ENCODE results near the gene AMDHD1.

Gene AMDHD1, protein sequence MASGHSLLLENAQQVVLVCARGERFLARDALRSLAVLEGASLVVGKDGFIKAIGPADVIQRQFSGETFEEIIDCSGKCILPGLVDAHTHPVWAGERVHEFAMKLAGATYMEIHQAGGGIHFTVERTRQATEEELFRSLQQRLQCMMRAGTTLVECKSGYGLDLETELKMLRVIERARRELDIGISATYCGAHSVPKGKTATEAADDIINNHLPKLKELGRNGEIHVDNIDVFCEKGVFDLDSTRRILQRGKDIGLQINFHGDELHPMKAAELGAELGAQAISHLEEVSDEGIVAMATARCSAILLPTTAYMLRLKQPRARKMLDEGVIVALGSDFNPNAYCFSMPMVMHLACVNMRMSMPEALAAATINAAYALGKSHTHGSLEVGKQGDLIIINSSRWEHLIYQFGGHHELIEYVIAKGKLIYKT

GRCh38 chr12:95943330-95943842 lies at the start of gene AMDHD1:
TSS of gene AMDHD1 (plus strand) at chr12:95943331. CDS start at chr12:95943399, 68 bp downstream.
- peak; percentile 60 for DNase-seq (ENCODE audit: low spot score)

GRCh38 chr12:95896846-95897245 lies 46.3 kb upstream of the AMDHD1 start:
- DNase-seq (ENCODE audit: low spot score): peak; percentile 4

GRCh38 chr12:95898081-95898480 lies 45.0 kb upstream of the AMDHD1 start:
- DNase-seq (ENCODE audit: low spot score): no peak

DNA sequence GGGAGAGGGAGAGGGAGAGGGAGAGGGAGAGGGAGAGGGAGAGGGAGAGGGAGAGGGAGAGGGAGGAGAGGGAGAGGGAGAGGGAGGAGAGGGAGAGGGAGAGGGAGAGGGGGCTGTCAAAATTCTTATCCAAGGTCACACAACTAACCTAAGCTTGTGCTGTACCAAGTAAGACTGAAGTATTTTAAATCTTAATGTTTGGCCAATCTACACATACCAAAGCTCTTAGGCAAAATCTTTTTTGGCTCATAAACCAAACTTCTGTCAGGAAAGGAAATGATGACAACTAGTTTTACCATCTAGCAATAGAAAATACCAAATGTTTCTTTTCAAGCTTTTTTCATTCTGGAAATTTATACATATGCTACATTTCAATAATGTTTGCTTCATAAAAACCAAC lies 34.6 kb upstream of the AMDHD1 start:
- no peak for DNase-seq (ENCODE audit: low spot score)

DNA sequence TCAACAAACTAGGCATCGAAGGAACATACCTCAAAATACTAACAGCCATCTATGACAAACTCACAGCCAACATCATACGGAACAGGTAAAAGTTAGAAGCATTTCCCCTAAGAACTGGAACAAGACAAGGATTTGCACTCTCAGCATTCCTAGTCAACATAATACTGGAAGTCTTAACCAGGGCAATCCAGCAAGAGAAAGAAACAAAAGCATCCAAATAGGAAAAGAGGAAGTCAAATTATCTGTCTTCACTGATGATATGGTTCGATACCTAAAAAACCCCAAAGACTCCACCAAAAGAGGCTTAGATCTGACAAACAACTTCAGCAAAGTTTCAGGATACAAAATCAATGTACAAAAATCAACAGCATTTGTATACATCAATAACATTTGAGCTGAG lies 33.3 kb upstream of the AMDHD1 start:
- no peak for DNase-seq (ENCODE audit: low spot score)

- DNase-seq (ENCODE audit: low spot score): peak; percentile 83
Observed at GRCh38 chr12:95918194-95918993, 24.7 kb upstream of the AMDHD1 start.

DNA sequence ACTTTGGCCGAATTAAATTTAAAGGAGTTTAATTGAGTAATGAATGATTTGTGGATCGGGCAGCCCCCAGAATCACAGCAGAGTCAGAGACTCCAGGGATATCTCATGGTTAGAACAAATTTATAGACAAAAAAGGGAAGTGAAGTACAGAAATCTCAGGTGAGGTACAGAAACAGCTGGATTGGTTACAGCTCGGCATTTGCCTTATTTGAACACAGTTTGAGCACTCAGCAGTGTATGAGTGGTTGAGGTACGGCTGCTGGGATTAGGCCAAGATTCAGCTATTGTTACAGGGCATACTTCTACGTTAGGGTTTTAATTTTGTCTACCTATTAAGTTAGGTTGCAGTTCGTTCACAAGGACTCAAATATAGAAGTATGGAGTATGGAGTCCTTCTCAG lies 24.0 kb upstream of the AMDHD1 start:
- DNase-seq (ENCODE audit: low spot score): no peak

DNA sequence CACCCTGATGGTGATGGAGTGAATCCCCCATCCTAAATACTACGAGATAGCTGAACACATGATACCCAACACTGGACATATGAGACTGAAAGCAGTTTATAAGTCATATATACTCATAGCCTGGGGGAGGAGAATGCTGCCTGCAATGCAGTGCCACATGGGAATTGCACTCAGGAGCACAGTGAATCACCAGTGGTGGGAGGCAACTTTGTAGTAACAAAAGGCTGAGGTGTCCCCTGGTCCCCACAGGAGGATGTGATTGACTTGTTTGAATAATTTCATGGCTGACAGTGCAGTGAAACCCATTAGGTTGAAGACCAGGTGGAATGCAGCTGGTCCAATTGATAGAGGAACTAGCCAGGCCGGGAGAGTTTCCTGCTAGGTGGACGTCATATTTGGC lies 20.9 kb upstream of the AMDHD1 start:
- no peak for DNase-seq (ENCODE audit: low spot score)

- DNase-seq (ENCODE audit: low spot score): no peak
Observed at GRCh38 chr12:95940514-95940913, 2.6 kb upstream of the AMDHD1 start.

DNA sequence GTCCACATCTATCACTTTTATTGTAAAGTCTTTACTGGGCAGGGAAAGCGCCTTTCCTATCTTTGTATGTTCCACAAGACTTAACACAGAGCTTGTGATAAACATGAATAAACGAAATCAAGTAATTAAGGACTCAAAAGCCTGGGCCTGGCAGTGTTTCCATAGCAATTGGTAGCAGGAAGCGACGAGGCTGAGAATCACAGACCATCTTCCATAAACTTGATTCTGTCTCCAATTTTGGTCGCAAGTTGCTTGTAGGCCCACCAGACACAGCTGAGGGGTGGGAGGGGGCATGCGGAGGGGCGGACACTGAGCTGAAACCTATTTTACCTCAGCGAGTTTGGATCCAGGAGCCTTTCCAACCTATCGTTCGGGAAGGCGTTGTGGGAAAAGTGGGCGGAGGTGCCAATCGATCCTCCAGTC lies 1.0 kb upstream of the AMDHD1 start:
- no peak for DNase-seq (ENCODE audit: low spot score)

GRCh38 chr12:95942524-95943329 lies 404 bp upstream of the AMDHD1 start, which contains the start of gene CCDC38:
TSS of gene CCDC38 (minus strand) at chr12:95942614. CDS start at chr12:95936509, 6,105 bp downstream.
- peak; percentile 85 for DNase-seq (ENCODE audit: low spot score)

DNA sequence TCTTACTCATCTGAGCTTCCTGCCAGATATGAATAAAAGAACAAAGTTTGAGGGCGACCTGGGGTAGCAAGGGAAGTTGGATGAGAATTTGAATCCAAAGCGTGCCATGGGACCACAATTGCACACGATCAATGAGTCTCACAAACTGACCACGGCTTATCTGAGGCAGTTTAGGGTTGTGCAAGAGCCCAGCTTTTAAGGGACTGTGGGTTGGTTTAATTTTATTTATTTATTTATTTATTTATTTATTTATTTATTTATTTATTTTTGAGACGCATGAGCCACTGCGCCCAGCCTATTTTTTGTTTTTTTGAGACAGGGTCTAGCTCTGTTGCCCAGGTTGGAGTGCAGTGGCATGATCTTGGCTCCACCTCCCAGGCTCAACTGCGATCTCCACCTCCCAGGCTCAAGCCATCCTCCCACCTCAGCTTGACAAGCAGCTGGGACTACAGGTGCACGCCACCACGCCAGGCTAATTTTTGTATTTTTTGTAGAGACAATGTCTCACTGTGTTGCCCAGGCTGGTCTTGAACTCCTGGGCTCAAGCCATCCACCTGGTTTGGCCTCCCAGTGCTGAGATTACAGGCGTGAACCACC lies 1.1 kb downstream of the AMDHD1 start:
- DNase-seq (ENCODE audit: low spot score): no peak

- no peak for DNase-seq (ENCODE audit: low spot score)
Observed at GRCh38 chr12:95949477-95950206, 6.5 kb downstream of the AMDHD1 start.

DNA sequence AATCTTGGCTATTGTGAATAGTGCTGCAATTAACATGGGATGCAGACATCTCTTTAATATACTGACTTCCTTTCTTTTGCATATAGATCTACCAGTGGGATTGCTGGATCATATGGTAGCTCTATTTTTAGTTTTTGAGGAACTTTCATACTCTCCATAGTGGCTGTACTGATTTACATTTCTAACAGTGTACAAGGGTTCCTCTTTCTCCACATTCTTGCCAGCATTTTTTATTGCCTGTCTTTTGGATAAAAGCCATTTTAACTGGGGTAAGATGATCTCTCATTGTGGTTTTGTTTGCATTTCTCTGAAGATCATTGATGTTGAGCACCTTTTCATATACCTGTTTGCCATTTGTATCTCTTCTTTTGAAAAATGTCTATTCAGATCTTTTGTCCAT lies 8.4 kb downstream of the AMDHD1 start:
- no peak for DNase-seq (ENCODE audit: low spot score)

DNA sequence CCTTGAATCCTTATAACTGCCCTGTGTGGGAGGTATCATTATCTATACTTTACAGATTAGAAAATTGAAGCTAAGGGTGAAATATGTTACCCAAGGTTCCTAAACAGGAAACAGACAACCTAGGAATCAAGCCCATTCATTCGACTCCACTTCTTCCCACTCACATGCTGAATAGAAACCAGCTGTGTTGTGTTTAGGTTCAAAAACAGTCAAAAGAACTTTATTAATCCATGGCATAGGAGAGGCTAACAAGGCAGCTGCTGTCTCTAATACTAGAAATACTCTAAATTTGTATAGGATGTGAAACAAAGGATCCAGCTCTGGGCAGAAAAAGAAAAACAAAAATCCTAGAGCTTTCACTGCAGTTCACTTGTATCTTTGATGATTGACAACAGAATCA lies 9.9 kb downstream of the AMDHD1 start:
- no peak for DNase-seq (ENCODE audit: low spot score)

- no peak for DNase-seq (ENCODE audit: low spot score)
Observed at GRCh38 chr12:95955549-95956159, 12.5 kb downstream of the AMDHD1 start.

DNA sequence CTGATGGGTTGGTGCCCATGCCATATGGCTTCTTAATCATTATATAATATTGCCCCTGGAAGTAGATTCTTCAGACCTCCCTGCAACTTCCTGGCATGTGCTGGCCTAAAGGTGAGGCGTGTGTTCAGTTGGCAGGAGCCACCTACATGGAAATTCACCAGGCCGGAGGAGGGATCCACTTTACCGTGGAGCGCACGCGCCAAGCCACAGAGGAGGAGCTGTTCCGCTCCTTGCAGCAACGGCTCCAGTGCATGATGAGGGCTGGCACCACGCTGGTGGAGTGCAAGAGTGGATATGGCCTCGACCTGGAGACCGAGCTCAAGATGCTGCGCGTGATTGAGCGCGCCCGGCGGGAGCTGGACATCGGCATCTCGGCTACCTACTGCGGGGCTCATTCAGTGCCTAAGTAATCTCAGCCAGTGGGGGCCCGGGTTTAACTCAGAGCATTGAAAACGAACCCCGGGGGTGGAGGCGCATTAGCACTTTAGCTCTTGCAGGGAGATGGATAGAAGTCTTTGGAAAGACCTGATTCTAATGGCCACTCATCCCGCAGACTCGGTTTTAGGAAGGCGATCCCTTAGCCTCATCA lies 13.5 kb downstream of the AMDHD1 start:
- DNase-seq (ENCODE audit: low spot score): no peak

GRCh38 chr12:95959107-95959506 lies 16.0 kb downstream of the AMDHD1 start:
- DNase-seq (ENCODE audit: low spot score): no peak

GRCh38 chr12:95960241-95960640 lies 17.1 kb downstream of the AMDHD1 start:
- DNase-seq (ENCODE audit: low spot score): no peak

GRCh38 chr12:95962222-95962621 lies 19.1 kb downstream of the AMDHD1 start:
- no peak for DNase-seq (ENCODE audit: low spot score)
